OCI-LY7 (cell line): ENCODE measurements around the gene TPD52L2. TPM values are rescaled to one million over a fixed set of nuclear protein-coding genes. Genes with fewer than 3 reads are reported as not detected.

Source experiments
- BruUV-seq: library from RNA; stranded (reverse); fragments of 400-500 nt; replicated peaks from 2 replicates; lab custom pipeline; 2021; lab: Mats Ljungman, UMichigan
- CTCF ChIA-PET: fragments of 300-600 bp; sonication (Branson Sonifier 250); formaldehyde crosslinking; loops from one replicate; lab custom pipeline; 2022; ENCODE audit warnings: antibody characterized with exemption; ENCODE audit not compliant: unreplicated experiment; lab: Charles Lee
- POLR2A ChIA-PET: fragments of 300-600 bp; sonication (Branson Sonifier 250); formaldehyde crosslinking; loops from one replicate; lab custom pipeline; 2022; ENCODE audit warnings: antibody characterized with exemption; lab: Charles Lee
- DNase-seq: peaks from one replicate; pipeline ENCODE4 v3.0.0-alpha.2; 2015; ENCODE audit warnings: low spot score
- H2AFZ ChIP-seq: fragments of 200-600 bp; sonication (generic), shearing (Covaris generic); 2 replicates; pipeline ENCODE4 v1.6.1; 2014; ENCODE audit warnings: mild to moderate bottlenecking, antibody characterized with exemption, low read length, moderate library complexity
- H3K27ac ChIP-seq: fragments of 200-600 bp; sonication (generic); 2 replicates; pipeline ENCODE4 v1.5.1; 2014; ENCODE audit warnings: mixed run types, low read depth, mild to moderate bottlenecking, moderate library complexity, low read length, inconsistent platforms; ENCODE audit not compliant: poor library complexity, severe bottlenecking
- H3K36me3 ChIP-seq: fragments of 200-600 bp; sonication (generic); 2 replicates; pipeline ENCODE4 v1.6.1; 2014; ENCODE audit warnings: mild to moderate bottlenecking, antibody characterized with exemption, low read length, moderate library complexity, mixed read lengths; ENCODE audit not compliant: insufficient read depth
- H3K4me1 ChIP-seq: fragments of 200-600 bp; sonication (generic); 2 replicates; pipeline ENCODE4 v1.5.1; 2014; ENCODE audit warnings: mild to moderate bottlenecking, low read length; ENCODE audit not compliant: insufficient read depth, poor library complexity, severe bottlenecking
- H3K4me2 ChIP-seq: fragments of 200-600 bp; sonication (generic); 2 replicates; pipeline ENCODE4 v1.6.1; 2014; ENCODE audit warnings: mild to moderate bottlenecking, low read length
- H3K4me3 ChIP-seq: fragments of 200-600 bp; sonication (generic); 2 replicates; pipeline ENCODE4 v1.5.1; 2014; ENCODE audit warnings: mild to moderate bottlenecking, low read depth, low read length; ENCODE audit not compliant: poor library complexity, severe bottlenecking
- H3K79me2 ChIP-seq: fragments of 200-600 bp; sonication (generic); 2 replicates; pipeline ENCODE4 v1.6.1; 2016; ENCODE audit warnings: low read depth, mild to moderate bottlenecking, low read length, moderate library complexity, mixed read lengths; ENCODE audit not compliant: insufficient read depth
- H3K9me2 ChIP-seq: fragments of 200-600 bp; sonication (generic); 2 replicates; pipeline ENCODE4 v1.6.1; 2016; ENCODE audit warnings: mild to moderate bottlenecking, low read length, mixed read lengths; ENCODE audit not compliant: insufficient read depth
- H3K9me3 ChIP-seq: fragments of 200-600 bp; sonication (generic); 2 replicates; pipeline ENCODE4 v1.6.1; 2014; ENCODE audit warnings: mild to moderate bottlenecking, mixed run types, low read length, mixed read lengths
- H4K20me1 ChIP-seq: fragments of 200-600 bp; sonication (generic); 2 replicates; pipeline ENCODE4 v1.6.1; 2014; ENCODE audit warnings: mild to moderate bottlenecking, antibody characterized with exemption, low read length, moderate library complexity, mixed read lengths; ENCODE audit not compliant: insufficient read depth
- CTCF ChIP-seq: fragments of 200-600 bp; sonication (generic); conservative IDR thresholded peaks from 2 replicates; pipeline ENCODE4 v1.5.1; 2014; ENCODE audit warnings: mild to moderate bottlenecking, antibody characterized with exemption, low read length, moderate library complexity, mixed read lengths
- EZH2phosphoT487 ChIP-seq: fragments of 200-600 bp; sonication (generic); IDR thresholded peaks from 2 replicates; pipeline ENCODE4 v1.6.1; 2018; ENCODE audit warnings: low read depth, borderline replicate concordance, mild to moderate bottlenecking, mixed run types, antibody characterized with exemption, low read length, moderate library complexity, mixed read lengths
- intact Hi-C: fragments of 100-400 bp; cut with micrococcal nuclease; formaldehyde crosslinking; loops from one replicate; pipeline ENCODE4 v1.10.0; 2022; ENCODE audit not compliant: unreplicated experiment
- total RNA-seq, 2 experiments: library from RNA; depleted of rRNA in 1 of 2; stranded (reverse); fragments of >200 nt in 1 of 2; shearing (Covaris generic) in 1 of 2; gene quantifications; 2 replicates each; pipeline ENCODE4 v1.2.3, GENCODE V29; 2014 to 2022

TPD52L2 gene
- total RNA-seq, 2 experiments from 2014 or later: 27.2 to 51.0 TPM

GRCh38 chr20:63892402-63892801 is 27.3 kb downstream of the TPD52L2 start:
- intact Hi-C loops: no loop called here

GRCh38 chr20:63893999-63894357 is 28.9 kb downstream of the TPD52L2 start:
- ChIA-PET POLR2A (no interaction called here), CTCF (no interaction called here)
- H2AFZ ChIP-seq: no peak overlapping the region
- peaks cover 37% of the 10 kb centered on the region; the same call in 1 of the 2 replicates for H3K36me3 ChIP-seq
- peaks cover 31% of the 10 kb centered on the region for H3K79me2 ChIP-seq
- H3K9me3 ChIP-seq: no peaks in the 10 kb centered on the region
- DNase-seq: no peak
- intact Hi-C loops: loop anchor here (2.0 kb wide), 1 partner anchor 29 kb away; the partner anchor contains the start of gene TPD52L2
- peaks cover 11% of the 10 kb centered on the region for H3K4me1 ChIP-seq
- H3K9me2 ChIP-seq: no peaks in the 10 kb centered on the region
- H3K4me2 ChIP-seq: no peak overlapping the region
- no TSS peak for BruUV-seq
- H3K4me3 ChIP-seq: no peak overlapping the region
- H4K20me1 ChIP-seq: peaks cover 14% of the 10 kb centered on the region
- TF ChIP-seq CTCF (no peak), EZH2phosphoT487 (no peak)
- no peak overlapping the region for H3K27ac ChIP-seq

More at GRCh38 chr20:63892402-63892801, 27.3 kb downstream of the TPD52L2 start:
- Histone ChIP-seq H3K4me3 (no peak overlapping the region), H2AFZ (no peak overlapping the region), H3K79me2 (peaks cover 20% of the 10 kb centered on the region), H3K9me2 (no peaks in the 10 kb centered on the region), H3K4me2 (no peak overlapping the region), H3K27ac (no peak overlapping the region), H3K36me3 (peaks cover 35% of the 10 kb centered on the region; the same call in 1 of the 2 replicates), H3K9me3 (no peaks in the 10 kb centered on the region), H3K4me1 (peaks cover 11% of the 10 kb centered on the region), H4K20me1 (peaks cover 14% of the 10 kb centered on the region)
- no peak for TF ChIP-seq EZH2phosphoT487
- ChIA-PET CTCF (no interaction called here), POLR2A (no interaction called here)
- BruUV-seq: no TSS peak
- DNase-seq: no peak

GRCh38 chr20:63894358-63895201 is 29.5 kb downstream of the TPD52L2 start, which contains the start of gene DNAJC5:
TSS of gene DNAJC5 (plus strand) at chr20:63895126. CDS start at chr20:63928346, 33,220 bp downstream.
- Histone ChIP-seq H3K9me3 (no peaks in the 10 kb centered on the region), H3K36me3 (peaks cover 31% of the 10 kb centered on the region; the same call in 1 of the 2 replicates), H3K4me3 (peak within 1 kb of the TSS; percentile 84), H3K9me2 (no peaks in the 10 kb centered on the region), H3K4me1 (peaks cover 11% of the 10 kb centered on the region), H3K4me2 (peak within 1 kb of the TSS; percentile 88), H2AFZ (no peak within 1 kb of the TSS; the same call in 1 of the 2 replicates), H4K20me1 (peaks cover 14% of the 10 kb centered on the region), H3K79me2 (peaks cover 36% of the 10 kb centered on the region), H3K27ac (peak within 1 kb of the TSS; percentile 75)
- DNase-seq: peak; percentile 97
- TF ChIP-seq EZH2phosphoT487 (no peak), CTCF (no peak)
- CTCF ChIA-PET: no interaction called here
- POLR2A ChIA-PET: interaction anchor here (0.6 kb wide), 1 partner anchor 32 kb away, joined by 4 read pairs; no protein-coding TSS in a partner anchor
- intact Hi-C loops: loop anchor here (2.0 to 5.0 kb wide), 2 partner anchors 30 to 357 kb away; partner anchors contain the start of genes PTK6 and TPD52L2
- no TSS peak for BruUV-seq
